AG09309 (cell line): ENCODE data around the gene OR7D2.

Source experiments
- DNase-seq: peaks from one replicate; pipeline ENCODE4 v3.0.0-alpha.2; 2010; ENCODE audit warnings: low read depth
- H3K4me3 ChIP-seq: 2 replicates; pipeline ENCODE4 v1.5.1; 2011; ENCODE audit warnings: mild to moderate bottlenecking, low read depth, low read length, moderate library complexity; ENCODE audit not compliant: control insufficient read depth
- CTCF ChIP-seq: IDR thresholded peaks from 2 replicates; pipeline ENCODE4 v1.5.1; 2011; ENCODE audit warnings: mild to moderate bottlenecking, low read depth, low read length, inconsistent platforms; ENCODE audit not compliant: insufficient read depth, control insufficient read depth; ENCODE audit errors: missing control alignments

Gene OR7D2

GRCh38 chr19:9146882-9147281, 31.9 kb upstream of the OR7D2 start:
- no peak for TF ChIP-seq CTCF
- no peak overlapping the region for H3K4me3 ChIP-seq
- DNase-seq = no peak

- no peak for TF ChIP-seq CTCF
- DNase-seq = no peak
- no peak overlapping the region for H3K4me3 ChIP-seq
These were observed 30.1 kb upstream of the OR7D2 start for GRCh38 chr19:9148697-9149096.

- DNase-seq = no peak
- no peak for TF ChIP-seq CTCF
- no peak overlapping the region for H3K4me3 ChIP-seq
These were observed 28.8 kb upstream of the OR7D2 start for GRCh38 chr19:9149997-9150396.

GRCh38 chr19:9150650-9151049, 28.1 kb upstream of the OR7D2 start:
- TF ChIP-seq CTCF = no peak
- no peak overlapping the region for H3K4me3 ChIP-seq
- no peak for DNase-seq

GRCh38 chr19:9151367-9151766, 27.4 kb upstream of the OR7D2 start:
- no peak overlapping the region for H3K4me3 ChIP-seq
- TF ChIP-seq CTCF = no peak
- no peak for DNase-seq

GRCh38 chr19:9155591-9155990, 23.2 kb upstream of the OR7D2 start:
- no peak for DNase-seq
- TF ChIP-seq CTCF = no peak
- H3K4me3 ChIP-seq = no peak overlapping the region

- H3K4me3 ChIP-seq = no peak overlapping the region
- no peak for TF ChIP-seq CTCF
- DNase-seq = no peak
These were observed 22.5 kb upstream of the OR7D2 start for GRCh38 chr19:9156304-9156703.
